GM12801 (cell line): ENCODE data around the gene SEPHS1.

ENCODE experiments used
- TF ChIP-seq, protein P1 (sequence below): IDR thresholded peaks from one replicate; pipeline ENCODE4 v1.5.1; 2011; ENCODE audit warnings: control low read depth; ENCODE audit not compliant: insufficient read length; ENCODE audit errors: extremely low read depth

The SEPHS1 gene

DNA sequence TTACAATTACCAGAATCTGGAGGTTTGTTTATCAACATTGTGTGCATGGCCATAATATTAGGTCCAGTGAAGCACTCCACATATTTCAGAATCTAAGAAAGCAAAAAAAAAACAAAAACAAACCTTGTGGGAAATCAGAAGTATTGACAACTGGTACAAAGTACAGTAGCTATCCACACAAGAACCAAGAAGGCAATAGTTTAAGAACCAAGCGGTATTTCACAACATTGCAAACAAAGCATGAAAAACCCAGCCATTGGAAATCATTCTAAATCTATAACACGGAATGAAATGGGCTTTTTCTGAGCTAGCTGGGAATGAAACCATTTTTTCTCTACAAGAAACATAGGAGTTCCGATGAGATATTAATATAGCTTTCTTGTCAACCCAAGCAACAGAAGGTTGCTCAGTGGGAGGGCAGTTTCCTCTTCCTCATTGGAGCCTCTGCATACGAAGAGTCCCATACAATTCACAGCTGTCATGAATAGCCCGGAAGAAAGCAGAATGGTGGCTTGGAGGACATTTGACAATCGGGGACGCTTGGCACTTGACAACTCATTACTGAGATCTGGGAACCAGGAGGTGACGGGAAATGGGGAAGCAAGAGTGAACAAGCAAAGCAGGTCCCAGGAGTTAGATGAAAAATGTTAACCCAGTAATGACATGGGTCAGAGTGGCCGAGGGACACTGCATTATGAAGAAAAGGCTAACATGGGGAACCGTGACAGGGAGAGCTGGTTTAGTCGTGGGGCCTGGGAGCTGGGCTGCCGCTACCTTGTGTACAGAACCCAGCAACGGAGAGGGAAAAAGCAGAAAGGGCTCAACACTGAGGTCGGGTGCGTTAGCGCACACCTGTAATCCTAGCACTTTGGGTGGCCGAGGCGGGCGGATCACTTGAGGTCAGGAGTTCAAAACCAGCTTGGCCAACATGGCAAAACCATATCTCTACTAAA is 56.0 kb downstream of the SEPHS1 start:
- TF ChIP-seq, protein P1, sequence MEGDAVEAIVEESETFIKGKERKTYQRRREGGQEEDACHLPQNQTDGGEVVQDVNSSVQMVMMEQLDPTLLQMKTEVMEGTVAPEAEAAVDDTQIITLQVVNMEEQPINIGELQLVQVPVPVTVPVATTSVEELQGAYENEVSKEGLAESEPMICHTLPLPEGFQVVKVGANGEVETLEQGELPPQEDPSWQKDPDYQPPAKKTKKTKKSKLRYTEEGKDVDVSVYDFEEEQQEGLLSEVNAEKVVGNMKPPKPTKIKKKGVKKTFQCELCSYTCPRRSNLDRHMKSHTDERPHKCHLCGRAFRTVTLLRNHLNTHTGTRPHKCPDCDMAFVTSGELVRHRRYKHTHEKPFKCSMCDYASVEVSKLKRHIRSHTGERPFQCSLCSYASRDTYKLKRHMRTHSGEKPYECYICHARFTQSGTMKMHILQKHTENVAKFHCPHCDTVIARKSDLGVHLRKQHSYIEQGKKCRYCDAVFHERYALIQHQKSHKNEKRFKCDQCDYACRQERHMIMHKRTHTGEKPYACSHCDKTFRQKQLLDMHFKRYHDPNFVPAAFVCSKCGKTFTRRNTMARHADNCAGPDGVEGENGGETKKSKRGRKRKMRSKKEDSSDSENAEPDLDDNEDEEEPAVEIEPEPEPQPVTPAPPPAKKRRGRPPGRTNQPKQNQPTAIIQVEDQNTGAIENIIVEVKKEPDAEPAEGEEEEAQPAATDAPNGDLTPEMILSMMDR: no peak

DNA sequence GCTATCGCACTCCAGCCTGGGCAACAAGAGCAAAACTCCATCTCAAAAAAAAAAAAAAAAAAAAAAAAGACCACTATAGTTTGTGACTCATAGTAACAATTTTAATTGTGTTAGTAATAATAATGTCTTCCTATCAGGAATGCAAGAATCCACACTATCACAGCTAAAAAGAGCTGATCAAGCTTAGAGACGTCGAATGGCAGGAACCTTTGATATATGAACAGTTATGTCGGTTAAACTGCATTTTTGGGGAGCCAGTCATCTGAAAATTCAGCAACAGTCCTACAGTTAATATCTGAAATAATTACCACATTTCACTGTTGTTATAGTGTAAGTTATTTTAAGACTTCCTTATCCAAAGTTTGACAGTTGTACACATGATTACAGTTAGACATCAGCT is 57.0 kb downstream of the SEPHS1 start:
- TF ChIP-seq, protein P1: no peak

DNA sequence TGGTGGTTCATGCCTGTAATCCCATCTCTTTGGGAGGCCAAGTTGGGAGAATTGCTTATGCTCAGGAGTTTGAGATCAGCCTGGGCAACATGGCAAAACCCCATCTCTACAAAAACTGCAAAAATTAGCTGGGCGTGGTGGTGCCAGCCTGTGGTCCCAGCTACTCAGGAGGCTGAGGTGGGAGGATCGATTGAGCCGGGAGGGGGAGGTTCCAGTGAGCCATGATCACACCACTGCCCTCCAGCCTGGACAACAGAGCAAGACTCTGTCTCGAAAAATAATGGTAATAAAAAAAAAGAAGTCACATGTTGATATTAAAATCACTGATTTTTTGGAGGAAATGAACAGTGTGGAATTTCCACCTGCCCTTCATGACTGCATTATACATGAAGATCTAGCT is 64.0 kb downstream of the SEPHS1 start:
- TF ChIP-seq, protein P1: no peak

DNA sequence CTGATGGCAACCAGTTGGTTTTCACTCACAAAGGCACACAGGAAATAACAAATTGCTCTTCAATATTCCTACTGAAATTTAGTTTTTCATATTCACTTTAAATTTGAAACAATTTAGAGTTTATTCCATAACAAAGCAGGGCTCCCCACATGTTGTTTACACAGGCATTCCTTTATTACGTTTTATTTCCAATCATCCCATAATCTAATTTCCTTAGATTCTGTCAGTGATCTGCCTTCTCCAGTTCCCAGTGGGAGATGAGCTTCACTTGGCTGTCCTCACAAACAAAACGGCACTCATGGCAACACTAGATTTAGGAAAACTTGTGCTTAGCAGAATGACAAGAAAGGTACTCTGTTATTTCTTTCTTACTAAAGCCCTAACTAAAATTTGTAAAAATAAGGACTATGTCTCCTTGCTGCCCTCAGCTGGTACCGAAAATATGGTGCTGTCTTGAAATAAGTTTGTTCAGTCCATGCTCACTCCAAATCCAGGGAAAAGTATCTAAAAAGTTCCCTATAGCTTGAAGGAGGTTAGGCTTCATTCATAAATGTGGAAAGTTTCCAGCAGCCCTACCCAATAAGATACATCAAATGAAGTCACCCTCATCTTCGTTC is 71.2 kb downstream of the SEPHS1 start:
- TF ChIP-seq, protein P1: no peak

DNA sequence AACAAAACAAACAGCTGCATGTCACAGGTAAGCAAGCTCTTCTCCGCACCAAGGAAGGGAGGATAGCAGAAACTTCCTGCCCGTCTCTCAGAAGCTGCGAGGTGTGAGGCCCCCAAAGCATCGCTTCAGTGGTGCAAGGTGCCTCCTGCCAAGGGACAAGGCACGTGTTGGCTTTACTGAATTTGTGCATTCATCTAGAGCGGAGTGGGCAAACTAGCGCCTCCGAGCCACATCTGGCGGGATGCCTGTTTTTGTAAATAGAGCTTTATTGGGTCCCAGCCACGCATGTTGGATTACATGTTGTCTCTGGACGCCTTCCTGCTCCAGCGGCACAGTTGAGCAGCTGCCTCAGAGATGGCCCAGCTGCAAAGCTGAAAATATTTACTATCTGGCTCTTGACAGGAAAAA is 75.9 kb downstream of the SEPHS1 start:
- TF ChIP-seq, protein P1: no peak

DNA sequence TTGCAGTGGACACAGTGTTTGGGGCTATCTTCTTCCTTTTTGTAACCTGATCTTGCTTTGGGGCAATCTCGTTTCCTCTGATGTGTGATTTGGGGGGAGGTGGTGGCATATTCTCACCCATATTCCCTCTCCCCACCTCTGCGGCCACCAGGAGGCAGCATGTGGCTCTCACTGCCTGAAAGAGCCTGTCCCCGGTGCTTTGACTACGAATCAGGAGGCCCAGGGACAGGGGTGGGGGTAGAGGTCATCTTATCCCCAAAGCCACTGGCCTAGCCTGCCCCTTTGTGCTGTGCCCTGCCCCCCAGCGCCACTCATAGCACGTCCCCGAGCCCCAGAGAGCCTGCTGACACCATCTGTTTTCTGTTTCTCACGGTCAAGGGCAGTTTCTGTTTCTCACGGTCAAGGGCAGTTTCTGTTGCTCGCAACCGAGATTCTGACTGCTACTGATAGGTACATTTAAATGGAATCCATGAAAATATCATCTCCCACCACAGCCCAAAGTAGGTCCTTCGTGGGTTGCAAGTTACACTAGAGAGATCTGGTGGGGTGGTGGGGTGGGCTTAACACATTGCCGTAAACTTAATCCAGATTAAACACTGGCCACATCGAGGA is 76.4 kb downstream of the SEPHS1 start:
- TF ChIP-seq, protein P1: no peak

DNA sequence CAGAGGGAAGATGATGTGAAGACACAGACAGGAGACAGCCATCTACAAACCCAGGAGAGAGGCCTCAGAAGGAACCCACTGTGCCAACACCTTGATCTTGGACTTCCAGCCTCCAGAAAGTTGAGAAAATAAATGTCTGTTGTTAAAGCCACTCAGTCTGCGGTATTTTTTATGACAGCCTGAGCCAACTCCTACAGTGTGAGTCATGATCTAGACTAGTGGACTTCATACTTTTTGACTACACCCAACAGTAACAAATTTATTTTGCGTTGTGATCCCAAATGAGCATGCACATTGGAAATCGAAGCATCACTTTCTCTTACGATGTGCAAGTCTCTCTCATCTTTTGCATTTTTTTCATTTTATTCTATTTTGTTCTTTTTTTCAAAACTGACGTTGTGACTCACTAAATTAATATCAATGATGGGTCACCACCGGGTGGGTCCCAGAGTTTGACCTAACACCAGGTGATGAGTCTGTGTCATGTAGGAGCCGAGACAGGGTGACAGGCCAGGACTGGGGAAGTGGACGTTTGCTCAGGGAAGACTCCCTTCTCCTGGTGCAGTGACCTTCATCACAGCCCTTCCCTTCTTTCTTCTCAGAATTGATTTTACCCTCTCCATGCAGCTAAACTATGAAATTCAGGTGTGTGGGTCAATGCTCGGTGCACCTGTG is 77.1 kb downstream of the SEPHS1 start:
- TF ChIP-seq, protein P1: no peak
